Stimulated activated naive CD4-positive, alpha-beta T cell treated with Interleukin-2 at 50 U/mL for 16 hours (primary cell): Measurements from ENCODE around the gene MUSTN1.

Experiments
- DNase-seq: peaks from one replicate; lab custom pipeline; 2025; lab: John Stamatoyannopoulos, UW

Gene MUSTN1

DNA sequence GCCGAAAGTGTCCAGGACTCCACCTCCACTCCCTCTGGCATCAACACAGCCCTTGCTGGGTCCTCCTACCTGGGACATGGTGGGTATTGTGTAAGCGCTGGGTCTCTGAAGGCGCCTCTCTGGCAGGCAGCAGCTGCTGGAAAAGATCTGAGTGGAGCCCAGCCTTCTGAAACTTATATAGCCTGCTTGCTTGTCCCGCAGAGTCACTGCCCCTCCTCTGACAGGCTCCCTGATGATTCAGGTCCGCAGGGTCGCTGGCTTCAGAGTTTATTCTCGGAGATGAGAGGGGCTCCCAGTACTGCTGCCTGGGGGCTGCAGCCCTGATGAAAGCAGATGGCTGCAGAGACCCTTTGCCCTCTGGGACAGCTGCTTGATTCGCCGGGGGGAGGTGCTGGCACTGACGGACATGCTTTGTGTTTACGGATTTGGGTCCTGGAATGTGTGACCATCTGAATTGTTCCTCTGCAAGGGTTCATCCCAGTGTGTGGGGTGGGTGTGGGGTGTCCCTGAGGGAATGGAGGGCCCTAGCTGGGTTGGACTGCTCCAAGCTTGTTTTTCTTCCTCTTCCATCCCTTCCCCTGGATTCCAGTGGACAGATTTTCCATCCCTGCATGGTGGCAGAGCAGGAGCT lies at the start of gene MUSTN1:
Gene MUSTN1 (minus strand): TSS at position 149 of the 631 bp plus-strand sequence. CDS start 71 bp downstream, at position 78.
- DNase-seq, result no peak

DNA sequence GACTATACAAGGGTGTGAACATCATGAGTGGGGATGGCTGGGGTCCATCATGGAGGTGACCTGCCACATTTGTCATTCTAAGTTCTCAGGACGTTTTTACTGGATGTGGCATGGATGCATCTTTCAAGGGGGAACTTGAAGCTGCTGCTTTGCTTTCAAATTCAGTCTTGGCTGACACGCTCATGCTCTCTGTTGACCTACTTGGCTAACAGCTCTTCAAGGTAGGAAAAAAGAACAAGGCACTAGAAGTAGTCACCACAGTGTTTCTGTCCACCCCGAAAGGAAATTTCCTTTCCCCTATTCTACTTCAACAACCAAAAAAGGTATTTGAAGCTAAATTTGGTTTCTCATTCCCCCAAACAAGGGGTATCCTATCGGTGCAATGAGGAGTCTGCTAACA lies 47.6 kb upstream of the MUSTN1 start:
- no peak for DNase-seq

DNA sequence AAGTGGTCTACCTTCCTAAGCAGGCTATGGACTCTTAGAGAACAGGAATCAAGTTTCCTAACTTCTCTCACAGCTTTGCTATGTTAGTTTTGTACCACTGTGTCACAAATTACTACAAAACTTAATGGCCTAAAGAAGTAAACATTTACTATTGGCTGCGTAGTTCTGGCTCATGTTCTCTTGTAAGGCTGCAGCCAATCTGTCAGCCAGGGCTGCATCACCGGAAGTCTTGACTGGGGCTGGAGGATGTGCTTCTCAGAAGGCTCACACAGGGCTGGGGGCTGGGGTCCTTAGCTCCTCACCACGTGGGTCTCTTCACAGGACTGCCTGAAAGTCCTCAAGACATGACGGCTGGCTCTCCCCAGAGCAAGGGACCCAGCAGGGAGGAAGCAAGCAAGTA lies 47.1 kb upstream of the MUSTN1 start:
- DNase-seq, result no peak

DNA sequence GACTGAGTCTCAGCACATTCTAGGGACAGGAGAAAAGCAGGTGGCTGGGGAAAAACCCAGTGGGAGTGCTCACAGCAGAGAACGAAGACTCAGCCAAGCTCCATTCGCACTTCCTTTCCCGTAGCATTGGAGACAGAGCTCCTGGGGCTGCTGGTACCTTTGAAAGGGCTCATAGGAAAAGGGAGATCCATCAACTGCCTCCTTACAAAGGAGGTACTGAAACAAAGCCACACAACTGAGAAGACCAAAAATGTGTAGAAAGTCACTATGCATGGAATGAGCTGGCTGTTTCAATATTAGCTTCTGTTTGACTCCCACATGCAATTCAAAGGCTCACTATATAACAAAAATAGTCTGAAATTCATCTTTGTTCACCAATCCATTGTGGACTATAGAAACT lies 45.7 kb upstream of the MUSTN1 start:
- DNase-seq, result no peak

- no peak for DNase-seq
These were observed 45.2 kb upstream of the MUSTN1 start for GRCh38 chr3:52880047-52880446.

DNA sequence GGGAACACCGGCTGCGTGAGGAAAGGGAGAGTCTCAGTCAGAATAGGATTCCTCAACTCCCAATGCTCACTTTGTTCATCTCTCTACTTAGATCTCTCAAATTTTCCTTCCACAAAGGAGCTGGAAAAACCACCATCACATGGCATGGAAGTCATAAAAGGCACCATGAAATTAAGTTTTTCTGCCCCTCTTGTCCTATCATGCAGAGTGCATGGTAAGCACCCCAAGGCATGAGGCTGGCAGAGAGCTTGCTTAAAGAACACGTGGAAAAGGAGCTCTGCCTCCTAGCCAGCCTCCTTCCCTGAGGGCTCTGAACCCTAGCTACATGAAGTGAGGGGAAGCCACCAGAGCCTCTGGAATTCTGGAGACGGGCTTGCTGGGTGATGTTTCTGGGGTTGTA lies 44.8 kb upstream of the MUSTN1 start:
- no peak for DNase-seq

DNA sequence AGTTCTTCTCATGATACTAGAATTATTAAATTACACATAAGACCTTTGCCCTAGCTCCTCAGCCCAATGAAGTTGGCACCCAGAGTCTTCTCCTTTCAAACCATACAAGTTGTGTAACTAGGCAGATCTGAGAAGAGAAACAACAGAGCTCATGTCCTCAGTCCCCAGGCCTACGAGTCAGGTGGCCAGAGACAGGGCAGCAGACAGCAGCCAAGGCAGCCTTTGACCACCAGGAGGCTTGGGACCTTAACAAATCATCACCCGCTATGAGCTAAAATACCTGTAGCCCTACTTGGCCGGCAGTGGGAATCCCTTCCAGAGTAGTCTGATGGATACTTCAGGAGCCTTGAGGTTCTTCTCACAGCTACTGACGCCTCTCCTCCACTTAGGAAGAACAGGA lies 44.3 kb upstream of the MUSTN1 start:
- DNase-seq, result no peak

- DNase-seq, result no peak
These were observed 42.3 kb upstream of the MUSTN1 start for GRCh38 chr3:52877085-52877484.

- DNase-seq, result no peak
These were observed 40.2 kb upstream of the MUSTN1 start for GRCh38 chr3:52874864-52875587.

GRCh38 chr3:52874160-52874701 lies 39.4 kb upstream of the MUSTN1 start:
- no peak for DNase-seq

DNA sequence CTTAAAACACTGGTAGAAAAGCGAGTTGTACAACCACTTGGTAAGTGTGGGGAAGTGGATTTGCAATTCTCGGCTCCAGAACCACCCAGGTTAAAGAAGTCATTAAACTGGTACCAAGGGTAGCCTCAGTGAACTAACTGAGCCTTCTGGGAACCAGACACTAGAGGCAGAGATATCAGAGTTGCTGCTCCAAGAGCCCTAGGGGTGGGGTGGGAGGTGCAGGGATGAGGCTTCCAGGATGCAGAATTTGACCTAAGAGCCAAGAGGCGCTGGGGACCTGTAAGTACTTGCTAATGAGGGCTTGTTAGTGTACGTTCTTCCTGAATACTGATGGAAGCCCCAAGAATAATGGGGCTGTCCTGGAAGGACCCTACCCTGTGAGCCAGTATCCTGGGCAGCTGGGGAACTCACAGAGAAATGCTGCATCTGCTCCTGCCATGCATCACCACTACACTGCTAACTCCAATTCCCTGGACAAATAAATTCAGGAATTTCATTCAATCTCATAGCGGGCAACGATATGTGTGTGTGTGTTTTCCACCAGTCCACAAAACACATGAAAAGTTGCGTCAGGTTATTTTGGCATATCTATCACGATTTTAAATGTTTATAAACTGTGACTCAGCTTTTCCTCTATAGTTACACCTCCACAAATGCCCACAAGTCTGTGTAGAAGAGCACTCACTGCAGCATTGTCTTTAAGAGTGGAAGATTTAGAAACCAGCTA lies 38.8 kb upstream of the MUSTN1 start:
- DNase-seq, result no peak

GRCh38 chr3:52872245-52872644 lies 37.4 kb upstream of the MUSTN1 start:
- DNase-seq, result no peak

- DNase-seq, result no peak
These were observed 36.9 kb upstream of the MUSTN1 start for GRCh38 chr3:52871761-52872160.

DNA sequence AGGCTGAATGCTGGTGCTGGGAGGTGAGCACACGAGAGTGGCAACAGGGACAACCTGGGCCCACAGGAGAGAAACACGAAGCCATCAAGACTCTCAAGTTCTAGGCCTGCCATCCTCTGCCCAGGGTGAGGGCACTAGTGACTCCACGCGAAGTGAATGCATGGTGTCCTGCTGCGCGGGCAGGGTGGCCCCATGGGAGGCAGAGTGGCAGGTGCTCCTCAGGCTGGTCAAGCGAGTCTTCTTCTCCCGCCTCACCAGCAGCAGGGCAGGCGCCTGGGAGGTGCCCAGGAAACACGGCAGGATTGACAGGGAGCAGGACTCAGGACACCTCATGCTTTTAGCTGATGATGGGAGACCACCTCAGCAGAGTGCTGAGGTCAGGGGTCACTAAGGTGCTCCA lies 35.7 kb upstream of the MUSTN1 start:
- DNase-seq, result no peak

DNA sequence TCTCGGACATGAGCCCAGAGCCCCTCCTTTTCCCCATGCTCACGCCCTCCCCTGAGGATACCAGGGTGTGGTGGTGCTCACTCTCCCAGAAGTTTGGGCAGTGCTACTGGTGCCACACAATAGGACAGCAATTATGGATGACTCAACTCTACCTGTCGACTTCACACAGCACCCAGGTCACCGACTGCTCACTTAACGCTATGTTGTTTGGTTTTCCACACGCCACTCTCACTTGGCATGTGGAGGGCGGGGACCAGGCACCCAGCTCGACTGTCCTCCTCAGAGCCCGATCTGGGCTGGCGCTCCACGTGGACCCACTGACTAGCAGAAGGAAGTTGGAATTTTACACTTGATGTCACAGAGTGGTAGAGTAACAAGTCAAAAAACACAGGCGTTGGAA lies 31.6 kb upstream of the MUSTN1 start:
- no peak for DNase-seq

GRCh38 chr3:52865994-52866393 lies 31.2 kb upstream of the MUSTN1 start:
- no peak for DNase-seq

DNA sequence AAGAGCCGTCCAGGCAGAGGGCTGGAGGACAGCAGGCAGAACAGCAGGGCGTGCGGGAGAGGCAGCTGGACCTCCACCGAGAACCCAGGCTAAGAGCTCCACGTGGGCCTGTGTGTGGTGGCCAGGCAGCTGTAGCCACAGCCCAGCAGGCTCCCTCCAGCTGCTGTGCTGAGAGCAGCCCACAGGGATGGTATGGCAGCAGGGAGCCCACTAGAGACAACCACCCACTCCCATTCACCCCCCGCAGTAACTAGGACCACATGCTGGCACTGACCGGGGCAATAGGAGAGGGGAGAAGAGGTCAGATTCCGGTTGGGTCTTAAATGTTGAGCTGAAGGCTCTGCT lies 25.6 kb upstream of the MUSTN1 start:
- DNase-seq, result no peak

DNA sequence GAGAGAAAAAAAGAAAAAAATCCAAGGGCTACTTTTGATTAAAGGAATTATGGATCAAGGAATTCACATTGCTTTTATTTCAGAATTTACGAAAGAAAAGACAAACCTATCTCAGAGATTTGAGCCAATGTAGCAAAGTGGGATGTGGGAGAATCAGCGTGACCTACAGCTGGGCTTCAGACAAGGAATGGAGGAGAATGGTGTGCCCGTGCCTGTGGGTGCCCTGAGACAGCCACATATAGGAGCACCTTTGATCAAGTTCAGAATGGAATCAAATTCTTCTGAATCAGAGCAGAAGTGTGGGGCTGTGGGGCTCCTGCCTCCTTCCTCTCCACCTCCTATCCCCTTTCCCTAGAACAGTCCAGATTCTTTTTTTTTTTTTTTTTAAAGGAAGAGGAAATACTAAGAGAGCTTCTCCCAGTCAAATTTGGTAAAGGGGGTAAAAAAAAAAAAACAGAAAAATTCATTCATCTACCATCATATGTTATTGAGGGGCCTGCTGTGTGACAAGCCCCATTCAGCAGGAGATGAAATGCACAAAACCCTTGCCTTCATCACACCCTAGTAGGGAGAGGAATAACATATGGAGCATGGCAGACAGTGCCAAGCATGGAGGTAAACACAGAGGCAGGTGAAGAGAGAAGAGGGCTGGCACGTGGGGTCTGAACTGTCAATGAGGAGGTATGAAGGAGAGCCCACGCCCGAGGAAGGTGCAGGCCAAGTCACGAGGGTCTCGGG lies 25.0 kb upstream of the MUSTN1 start:
- no peak for DNase-seq

- no peak for DNase-seq
These were observed 23.0 kb upstream of the MUSTN1 start for GRCh38 chr3:52857864-52858263.

- no peak for DNase-seq
These were observed 22.3 kb upstream of the MUSTN1 start for GRCh38 chr3:52857133-52857532.

DNA sequence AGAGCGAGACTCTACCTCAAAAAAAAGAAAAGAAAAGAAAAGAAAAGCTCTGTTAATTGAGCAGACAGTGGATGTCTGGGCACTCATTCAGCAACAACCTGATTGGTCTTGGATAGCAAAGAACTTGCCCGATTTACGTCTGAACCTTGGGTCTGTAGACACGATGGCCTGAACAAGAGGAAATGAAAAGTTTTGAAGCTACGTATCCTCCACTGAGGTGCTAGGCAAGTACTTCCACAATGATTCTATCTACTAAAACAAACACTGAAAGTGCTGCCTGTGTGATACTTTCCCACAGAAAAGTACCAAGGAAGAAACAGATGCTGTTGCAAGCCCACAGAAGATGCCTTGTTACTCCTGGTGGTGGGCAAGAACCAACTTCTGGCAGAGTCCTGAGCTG lies 21.8 kb upstream of the MUSTN1 start:
- DNase-seq, result no peak

DNA sequence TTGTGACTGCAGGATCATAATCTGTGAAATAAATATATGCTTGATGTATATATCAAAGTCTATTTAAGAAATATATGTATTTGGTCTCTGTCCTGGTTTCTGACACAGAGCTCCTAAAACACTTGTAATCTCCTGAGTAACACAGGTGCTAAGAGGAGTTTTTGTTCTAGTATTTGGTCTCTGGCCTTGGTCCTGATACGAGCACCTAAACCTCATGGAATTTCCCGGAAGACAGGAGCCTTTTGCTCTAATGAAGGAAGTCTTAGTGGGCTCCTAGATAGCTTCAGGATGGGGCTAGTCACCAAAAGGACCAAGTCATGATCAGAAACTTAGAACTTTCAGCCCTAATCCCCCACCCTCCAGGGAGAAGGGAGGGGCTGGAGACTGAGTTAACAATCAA lies 19.2 kb upstream of the MUSTN1 start:
- no peak for DNase-seq
